Rectal smooth muscle tissue (tissue), 1 donor: Measurements from ENCODE around the gene NISCH.

ENCODE experiments used
- H3K27ac ChIP-seq: one replicate; pipeline ENCODE4 v1.7.0; 2013; ENCODE audit warnings: low read depth, low read length, inconsistent platforms
- H3K27me3 ChIP-seq: one replicate; pipeline ENCODE4 v1.7.0; 2013; ENCODE audit warnings: low read length; ENCODE audit not compliant: control insufficient read depth, insufficient read depth
- H3K36me3 ChIP-seq: one replicate; pipeline ENCODE4 v1.7.0; 2013; ENCODE audit warnings: low read length; ENCODE audit not compliant: control insufficient read depth, insufficient read depth
- H3K4me1 ChIP-seq: one replicate; pipeline ENCODE4 v1.7.0; 2013; ENCODE audit warnings: low read length; ENCODE audit not compliant: control insufficient read depth, insufficient read depth
- H3K4me3 ChIP-seq: one replicate; pipeline ENCODE4 v1.7.0; 2013; ENCODE audit warnings: low read length
- H3K9ac ChIP-seq: one replicate; pipeline ENCODE4 v1.7.0; 2013; ENCODE audit warnings: low read length

Gene NISCH

GRCh38 chr3:52444860-52445793, 10.3 kb upstream of the NISCH start, which contains the start of gene SEMA3G:
Gene SEMA3G (minus strand): TSS chr3:52445103. CDS start chr3:52445027, 76 bp downstream.
- no peak within 1 kb of the TSS for H3K27ac ChIP-seq
- no peaks in the 10 kb centered on the region for H3K27me3 ChIP-seq
- H3K36me3 ChIP-seq, result no peaks in the 10 kb centered on the region

DNA sequence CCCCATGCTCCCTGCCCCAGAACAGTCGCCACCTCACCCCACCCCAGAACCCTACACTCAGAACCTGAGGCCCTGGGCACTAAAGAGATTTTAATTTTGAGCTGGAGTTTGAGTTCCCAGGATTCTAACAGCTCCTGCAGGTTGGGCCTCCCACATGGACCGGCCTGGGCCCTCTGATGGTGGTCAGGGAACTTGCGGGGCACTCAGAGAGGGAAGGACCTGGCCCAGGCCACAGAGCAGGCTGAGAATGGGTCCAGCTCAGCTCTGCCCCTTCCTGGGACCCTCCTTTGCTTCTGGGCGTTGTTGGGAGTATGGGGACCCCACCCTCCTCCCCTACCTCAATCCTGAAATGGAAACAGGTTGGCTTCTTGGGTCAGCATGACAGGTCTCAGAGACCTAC, 9.4 kb upstream of the NISCH start:
- H3K4me3 ChIP-seq, result no peak overlapping the region
- no peaks in the 10 kb centered on the region for H3K36me3 ChIP-seq
- no peak overlapping the region for H3K9ac ChIP-seq
- no peak overlapping the region for H3K27ac ChIP-seq
- no peaks in the 10 kb centered on the region for H3K27me3 ChIP-seq
- H3K4me1 ChIP-seq, result no peaks in the 10 kb centered on the region

More at GRCh38 chr3:52444860-52445793, 10.3 kb upstream of the NISCH start, which contains the start of gene SEMA3G:
- Histone ChIP-seq H3K4me1 (no peaks in the 10 kb centered on the region), H3K9ac (no peak within 1 kb of the TSS), H3K4me3 (peak within 1 kb of the TSS; percentile 7)

DNA sequence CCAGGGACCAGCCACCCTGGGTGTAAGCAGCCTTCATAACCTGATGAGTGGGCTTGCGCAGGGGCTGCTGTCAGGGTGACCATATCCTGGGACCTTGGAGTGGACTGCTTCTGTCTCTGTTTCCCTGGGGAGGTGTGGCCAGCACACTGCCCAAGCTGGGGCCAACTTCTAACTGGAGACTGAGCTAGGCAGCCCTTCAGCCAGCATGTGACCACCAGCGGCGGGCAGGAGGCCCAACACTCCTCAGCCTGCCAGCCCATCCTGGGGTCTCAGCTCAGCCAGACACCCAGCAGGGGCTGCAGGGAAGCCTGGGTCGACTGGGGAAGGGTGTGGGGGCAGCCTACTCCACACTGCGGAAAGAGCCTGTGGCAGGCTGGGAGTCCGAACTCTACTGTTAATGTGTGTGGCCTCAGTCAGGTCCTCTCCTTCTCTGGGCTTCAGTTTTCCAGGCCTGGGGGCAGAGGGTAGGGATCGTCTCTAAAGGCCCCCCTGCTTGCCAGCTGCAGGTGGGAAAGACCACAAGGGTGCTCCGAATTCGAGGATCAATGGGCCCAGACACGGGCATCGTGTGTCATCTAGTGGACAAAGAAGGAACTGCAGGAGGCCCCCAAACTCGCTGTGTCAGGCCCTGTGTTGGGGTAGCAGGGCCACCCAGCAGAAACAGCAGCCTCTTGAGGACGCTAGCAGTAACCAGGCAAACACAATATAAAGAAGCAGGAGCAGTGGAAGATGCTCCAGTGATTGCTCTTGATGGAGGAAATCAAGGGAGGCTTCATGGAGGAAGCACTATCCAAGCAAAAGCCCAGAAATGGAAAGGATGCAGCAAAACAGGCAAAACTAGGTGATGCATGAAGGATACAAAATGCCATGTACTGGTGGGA, 8.5 kb upstream of the NISCH start:
- H3K36me3 ChIP-seq, result no peaks in the 10 kb centered on the region
- H3K27me3 ChIP-seq, result no peaks in the 10 kb centered on the region
- H3K9ac ChIP-seq, result no peak overlapping the region
- no peak overlapping the region for H3K4me3 ChIP-seq
- no peak overlapping the region for H3K27ac ChIP-seq
- no peaks in the 10 kb centered on the region for H3K4me1 ChIP-seq

GRCh38 chr3:52447512-52448355, 7.7 kb upstream of the NISCH start:
- Histone ChIP-seq H3K4me3 (no peak overlapping the region), H3K27me3 (no peaks in the 10 kb centered on the region), H3K9ac (no peak overlapping the region), H3K4me1 (no peaks in the 10 kb centered on the region), H3K36me3 (no peaks in the 10 kb centered on the region), H3K27ac (no peak overlapping the region)

- no peak overlapping the region for H3K27ac ChIP-seq
- H3K4me1 ChIP-seq, result peaks cover 10% of the 10 kb centered on the region
- no peaks in the 10 kb centered on the region for H3K27me3 ChIP-seq
- H3K36me3 ChIP-seq, result no peaks in the 10 kb centered on the region
- no peak overlapping the region for H3K9ac ChIP-seq
- no peak overlapping the region for H3K4me3 ChIP-seq
Measured at GRCh38 chr3:52450489-52451236, 4.7 kb upstream of the NISCH start.

DNA sequence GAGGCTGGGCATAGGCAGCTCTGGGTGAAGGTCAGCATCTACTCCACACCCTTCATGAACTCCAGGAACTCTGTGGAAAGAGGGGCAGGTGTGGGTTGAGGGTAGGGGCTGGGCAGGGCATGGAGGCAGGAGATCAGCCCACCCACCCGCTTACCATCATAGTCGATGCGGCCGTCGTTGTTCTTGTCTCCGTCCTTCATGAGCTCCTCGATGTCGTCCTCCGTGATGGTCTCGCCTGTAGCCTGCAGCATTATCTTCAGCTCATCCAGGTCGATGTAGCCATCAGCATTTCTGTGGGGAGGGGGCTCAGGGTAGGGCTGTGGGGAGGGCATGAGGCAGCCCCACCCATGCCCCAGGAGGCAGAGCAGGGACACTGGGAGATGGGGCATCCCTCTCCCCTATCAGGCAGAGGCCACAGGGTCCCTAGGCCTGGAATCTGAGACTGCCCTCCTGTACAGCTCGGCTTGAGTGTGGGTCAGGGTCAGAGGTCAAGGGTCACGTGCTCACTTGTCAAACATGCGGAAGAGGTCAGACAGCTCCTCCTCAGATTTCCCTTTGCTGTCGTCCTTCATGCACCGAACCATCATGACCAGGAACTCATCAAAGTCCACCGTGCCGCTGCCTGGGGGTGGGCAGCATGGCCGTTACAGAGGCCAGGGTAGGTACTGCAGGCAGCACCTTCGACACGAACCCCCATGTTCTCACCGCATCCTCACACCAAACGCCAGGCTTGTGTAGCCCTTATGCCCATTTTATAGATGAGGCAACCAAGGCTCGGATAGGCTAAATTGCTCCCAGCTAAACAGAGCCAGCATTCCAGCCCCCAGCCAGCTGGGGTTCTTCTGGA, 3.9 kb upstream of the NISCH start:
- Histone ChIP-seq H3K4me3 (no peak overlapping the region), H3K27ac (no peak overlapping the region), H3K4me1 (peaks cover 10% of the 10 kb centered on the region), H3K27me3 (no peaks in the 10 kb centered on the region), H3K36me3 (no peaks in the 10 kb centered on the region), H3K9ac (no peak overlapping the region)

DNA sequence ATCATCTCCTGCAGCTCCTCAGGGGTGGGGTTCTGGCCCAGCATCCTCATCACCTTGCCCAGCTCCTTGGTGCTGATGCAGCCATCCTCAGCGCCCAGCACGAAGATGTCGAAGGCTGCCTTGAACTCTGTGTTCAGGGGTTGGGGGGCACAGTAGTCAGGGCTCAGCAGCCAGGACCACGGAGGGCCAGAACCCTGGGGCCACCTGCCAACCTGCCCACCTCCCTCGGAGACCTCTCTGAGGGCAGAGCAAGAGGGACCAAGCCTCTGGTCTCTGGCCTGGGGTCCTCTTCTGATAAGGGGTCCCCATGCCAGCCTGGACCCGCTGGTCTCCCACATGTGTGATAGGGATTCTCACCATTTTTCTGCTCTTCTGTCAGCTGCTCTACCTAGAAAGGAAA, 3.3 kb upstream of the NISCH start:
- Histone ChIP-seq H3K4me3 (no peak overlapping the region), H3K27me3 (no peaks in the 10 kb centered on the region), H3K36me3 (no peaks in the 10 kb centered on the region), H3K9ac (no peak overlapping the region), H3K4me1 (peaks cover 13% of the 10 kb centered on the region), H3K27ac (no peak overlapping the region)

GRCh38 chr3:52452570-52453221, 2.7 kb upstream of the NISCH start:
- Histone ChIP-seq H3K4me1 (peaks cover 13% of the 10 kb centered on the region), H3K4me3 (no peak overlapping the region), H3K27me3 (no peaks in the 10 kb centered on the region), H3K27ac (no peak overlapping the region), H3K36me3 (peaks cover 1% of the 10 kb centered on the region), H3K9ac (no peak overlapping the region)

- H3K9ac ChIP-seq, result peak within 1 kb of the TSS; percentile 56
- no peaks in the 10 kb centered on the region for H3K27me3 ChIP-seq
- peak within 1 kb of the TSS; percentile 75 for H3K4me3 ChIP-seq
- peaks cover 13% of the 10 kb centered on the region for H3K4me1 ChIP-seq
- peaks cover 10% of the 10 kb centered on the region for H3K36me3 ChIP-seq
- H3K27ac ChIP-seq, result peak within 1 kb of the TSS; percentile 83
Measured at GRCh38 chr3:52453496-52454249, 1.7 kb upstream of the NISCH start, which contains the start of gene TNNC1. Gene TNNC1 (minus strand): TSS chr3:52454041. CDS start chr3:52454015, 26 bp downstream.
